H1 (cell line): ENCODE results near the gene LGALS4. TPM values are rescaled to one million over a fixed set of nuclear protein-coding genes. Genes with fewer than 3 reads are reported as not detected.

Experiments used
- CTCF ChIA-PET: fragments of 300-600 bp; sonication (Branson Sonifier 250); formaldehyde crosslinking; loops from one replicate; lab custom pipeline; 2021; ENCODE audit not compliant: partially characterized antibody; lab: Charles Lee
- POLR2A ChIA-PET: fragments of 300-600 bp; sonication (Branson Sonifier 250); formaldehyde crosslinking; loops from one replicate; lab custom pipeline; 2021; ENCODE audit warnings: inconsistent platforms; ENCODE audit not compliant: partially characterized antibody; lab: Charles Lee
- DNase-seq, 2 experiments: peaks; one replicate each; pipeline versions ENCODE4 v3.0.0 to v3.0.0-alpha.2; 2010 to 2022; ENCODE audit warnings: low spot score in 2 of 2, low read depth in 1 of 2, mixed read lengths in 1 of 2
- FAIRE-seq: peaks from 2 replicates; lab custom pipeline; 2011; peaks lifted over from hg19 to GRCh38; lab: Jason Lieb, UNC
- H2AFZ ChIP-seq: 2 replicates; pipeline ENCODE4 v1.8.1; 2012; ENCODE audit warnings: low read length, inconsistent platforms
- H2AK5ac ChIP-seq: 2 replicates; pipeline ENCODE4 v1.6.1; 2013; ENCODE audit warnings: low read depth, low read length
- H2BK120ac ChIP-seq: replicated peaks from 2 replicates; pipeline ENCODE3; 2013; ENCODE audit warnings: low read depth, low read length, inconsistent platforms
- H2BK12ac ChIP-seq: 2 replicates; pipeline ENCODE4 v1.6.1; 2013; ENCODE audit warnings: low read depth, low read length
- H2BK15ac ChIP-seq: 2 replicates; pipeline ENCODE4 v1.6.1; 2013; ENCODE audit warnings: low read length
- H2BK20ac ChIP-seq: 2 replicates; pipeline ENCODE4 v1.6.1; 2013; ENCODE audit warnings: low read length
- H2BK5ac ChIP-seq: 2 replicates; pipeline ENCODE4 v1.6.1; 2013; ENCODE audit warnings: low read depth, low read length
- H3K14ac ChIP-seq: 2 replicates; pipeline ENCODE4 v1.6.1; 2013; ENCODE audit warnings: inconsistent platforms; ENCODE audit not compliant: insufficient read length
- H3K18ac ChIP-seq: 2 replicates; pipeline ENCODE4 v1.6.1; 2013; ENCODE audit warnings: low read length; ENCODE audit errors: extremely low read depth
- H3K23ac ChIP-seq: 2 replicates; pipeline ENCODE4 v1.6.1; 2013; ENCODE audit warnings: inconsistent platforms; ENCODE audit not compliant: insufficient read length
- H3K23me2 ChIP-seq: 2 replicates; pipeline ENCODE4 v1.6.1; 2013; ENCODE audit warnings: low read depth, low read length
- H3K27ac ChIP-seq: 2 replicates; pipeline ENCODE4 v1.6.1; 2011; ENCODE audit warnings: low read depth, low read length, inconsistent platforms
- H3K27me3 ChIP-seq, 4 experiments: replicated peaks in 1 of 4; 1 replicate in 1 of 4; 2 replicates in 3 of 4; pipeline versions ENCODE4 v1.6.1 to v1.8.1; 2011 to 2013; ENCODE audit warnings: low read length in 3 of 4, mild to moderate bottlenecking in 3 of 4, inconsistent platforms in 2 of 4, mixed read lengths in 2 of 4, moderate library complexity in 1 of 4; ENCODE audit not compliant: control insufficient read depth in 3 of 4, insufficient read depth in 3 of 4; ENCODE audit errors: extremely low read depth in 1 of 4
- H3K36me3 ChIP-seq, 4 experiments: 2 replicates each; pipeline versions ENCODE4 v1.6.1 to v1.8.1; 2011 to 2013; ENCODE audit warnings: mild to moderate bottlenecking in 4 of 4, low read length in 3 of 4, moderate library complexity in 2 of 4, control low read depth in 1 of 4, inconsistent platforms in 1 of 4; ENCODE audit not compliant: insufficient read depth in 4 of 4, control insufficient read depth in 2 of 4
- H3K4ac ChIP-seq: replicated peaks from 2 replicates; pipeline ENCODE3; 2013; ENCODE audit warnings: low read length, low read depth, mixed read lengths, inconsistent platforms; ENCODE audit not compliant: insufficient read length
- H3K4me1 ChIP-seq, 4 experiments: replicated peaks in 1 of 4; 1 replicate in 1 of 4; 2 replicates in 3 of 4; pipeline versions ENCODE4 v1.6.1 to v1.8.1; 2011 to 2013; ENCODE audit warnings: low read length in 3 of 4, inconsistent platforms in 2 of 4, mixed read lengths in 1 of 4; ENCODE audit not compliant: insufficient read depth in 4 of 4, control insufficient read depth in 3 of 4
- H3K4me2 ChIP-seq, 2 experiments: 2 replicates each; pipeline versions ENCODE4 v1.6.1 to v1.8.1; 2011 to 2013; ENCODE audit warnings: low read depth in 2 of 2, low read length in 2 of 2, control low read depth in 1 of 2, inconsistent platforms in 1 of 2, mild to moderate bottlenecking in 1 of 2; ENCODE audit not compliant: insufficient read depth in 1 of 2
- H3K4me3 ChIP-seq, 4 experiments: fragments of 200-600, 300-600 bp in 1 of 4; sonication (generic), shearing (Covaris generic), sonication (Bioruptor Twin) in 1 of 4; 2 replicates each; pipeline versions ENCODE4 v1.5.1 to v1.8.1; 2011 to 2016; ENCODE audit warnings: low read length in 4 of 4, low read depth in 3 of 4, control low read depth in 2 of 4, inconsistent platforms in 2 of 4, mild to moderate bottlenecking in 2 of 4, mixed read lengths in 1 of 4, moderate library complexity in 1 of 4; ENCODE audit not compliant: insufficient read depth in 2 of 4; ENCODE audit errors: extremely low read depth in 1 of 4
- H3K56ac ChIP-seq: replicated peaks from 2 replicates; pipeline ENCODE3; 2013; ENCODE audit warnings: low read depth, mild to moderate bottlenecking, mixed read lengths, low read length, inconsistent platforms; ENCODE audit not compliant: insufficient read length
- H3K79me1 ChIP-seq: 2 replicates; pipeline ENCODE4 v1.6.1; 2013; ENCODE audit warnings: low read depth, low read length, control low read depth
- H3K79me2 ChIP-seq, 2 experiments: 2 replicates each; pipeline versions ENCODE4 v1.6.1 to v1.8.1; 2012 to 2013; ENCODE audit warnings: low read length in 2 of 2, mild to moderate bottlenecking in 2 of 2, inconsistent platforms in 1 of 2; ENCODE audit not compliant: insufficient read depth in 2 of 2, control insufficient read depth in 1 of 2
- H3K9ac ChIP-seq, 4 experiments: replicated peaks in 1 of 4; 1 replicate in 1 of 4; 2 replicates in 3 of 4; pipeline versions ENCODE4 v1.6.1 to v1.8.1; 2011 to 2013; ENCODE audit warnings: low read depth in 3 of 4, low read length in 3 of 4, control low read depth in 2 of 4, mild to moderate bottlenecking in 2 of 4, moderate library complexity in 2 of 4, inconsistent platforms in 1 of 4; ENCODE audit errors: extremely low read depth in 1 of 4
- H3K9me3 ChIP-seq, 2 experiments: 2 replicates each; pipeline versions ENCODE4 v1.6.1 to v1.8.1; 2012 to 2013; ENCODE audit warnings: mild to moderate bottlenecking in 2 of 2, moderate library complexity in 2 of 2, control low read depth in 1 of 2, inconsistent platforms in 1 of 2, low read depth in 1 of 2, low read length in 1 of 2, mixed read lengths in 1 of 2; ENCODE audit not compliant: insufficient read depth in 2 of 2
- H4K20me1 ChIP-seq, 2 experiments: replicated peaks in 1 of 2; 2 replicates each; pipeline versions ENCODE3 to v1.8.1; 2011 to 2013; ENCODE audit warnings: inconsistent platforms in 2 of 2, low read length in 2 of 2, mild to moderate bottlenecking in 1 of 2; ENCODE audit not compliant: insufficient read depth in 2 of 2, control insufficient read depth in 1 of 2
- H4K5ac ChIP-seq: 2 replicates; pipeline ENCODE4 v1.6.1; 2013; ENCODE audit warnings: low read length, low read depth, mixed read lengths, inconsistent platforms; ENCODE audit not compliant: insufficient read length
- H4K8ac ChIP-seq: 2 replicates; pipeline ENCODE4 v1.8.0; 2013; ENCODE audit warnings: mild to moderate bottlenecking, moderate library complexity, low read length, inconsistent platforms; ENCODE audit not compliant: insufficient read depth; ENCODE audit errors: extremely low read depth
- H4K91ac ChIP-seq: replicated peaks from 2 replicates; pipeline ENCODE3; 2013; ENCODE audit warnings: low read length, mixed read lengths, inconsistent platforms; ENCODE audit not compliant: insufficient read length
- CHD2 ChIP-seq: IDR thresholded peaks from 2 replicates; pipeline ENCODE4 v1.6.1; 2012; ENCODE audit warnings: low read length, improper control_type of control experiment
- FOSL1 ChIP-seq: IDR thresholded peaks from 2 replicates; pipeline ENCODE4 v1.6.1; 2011; ENCODE audit warnings: mild to moderate bottlenecking, low read depth, low read length, moderate library complexity; ENCODE audit not compliant: insufficient read depth
- KDM1A ChIP-seq: fragments of 200-600, 300-600 bp; sonication (generic); IDR thresholded peaks from 2 replicates; pipeline ENCODE4 v1.7.1; 2016; ENCODE audit warnings: mild to moderate bottlenecking, low read length, borderline replicate concordance
- RAD21 ChIP-seq, 2 experiments: IDR thresholded peaks in 1 of 2; conservative IDR thresholded peaks in 1 of 2; 2 replicates each; pipeline ENCODE4 v1.6.1; 2011; ENCODE audit warnings: low read depth in 2 of 2, low read length in 2 of 2, improper control_type of control experiment in 1 of 2, inconsistent platforms in 1 of 2, mild to moderate bottlenecking in 1 of 2, moderate library complexity in 1 of 2
- SIN3A ChIP-seq, 2 experiments: IDR thresholded peaks in 1 of 2; conservative IDR thresholded peaks in 1 of 2; 2 replicates each; pipeline ENCODE4 v1.6.1; 2011 to 2012; ENCODE audit warnings: low read length in 2 of 2, improper control_type of control experiment in 1 of 2, low read depth in 1 of 2, mild to moderate bottlenecking in 1 of 2
- WGBS, 2 experiments: shearing (Covaris generic) in 1 of 2; methylation state at CpG; one replicate each; pipeline versions ENCODE4 v1.1.6 to v1.1.7; 2013 to 2015; ENCODE audit warnings: low lambda C conversion rate in 2 of 2, mixed read lengths in 2 of 2, inconsistent platforms in 1 of 2, low coverage in 1 of 2, missing lambda C conversion rate in 1 of 2; ENCODE audit not compliant: insufficient replicate concordance in 2 of 2, insufficient coverage in 1 of 2, insufficient read length in 1 of 2; ENCODE audit errors: extremely low coverage in 1 of 2, missing lambda C conversion rate in 1 of 2; 5-methylcytosine and 5-hydroxymethylcytosine counted together
- polyA plus RNA-seq, 7 experiments: library from polyadenylated mRNA; depleted of rRNA in 3 of 7; stranded (reverse) in 5 of 7; unstranded in 2 of 7; fragments of >200 nt in 5 of 7; fragments of 200-250 nt in 2 of 7; gene quantifications; 1 replicate in 5 of 7; 2 replicates in 1 of 7; 4 replicates in 1 of 7; pipeline versions ENCODE4 v1.2.1 to v1.2.3, GENCODE V29; 2011 to 2013; ENCODE audit warnings: missing spikeins in 2 of 7, mixed read lengths in 2 of 7
- total RNA-seq: library from RNA; stranded (reverse); fragmentation: NEBNext Ultra II Directional; extraction: Animal tissue kit (Norgen Biotek cat#: 25700); gene quantifications from 2 replicates; pipeline ENCODE4 v1.2.1, GENCODE V29; 2021

LGALS4 gene
- total and polyA plus RNA-seq, 2 of the 8 experiments (the other 6 are each of a cell fraction or from before 2014, with no cell fraction given), result 0.32 to 0.37 TPM

DNA sequence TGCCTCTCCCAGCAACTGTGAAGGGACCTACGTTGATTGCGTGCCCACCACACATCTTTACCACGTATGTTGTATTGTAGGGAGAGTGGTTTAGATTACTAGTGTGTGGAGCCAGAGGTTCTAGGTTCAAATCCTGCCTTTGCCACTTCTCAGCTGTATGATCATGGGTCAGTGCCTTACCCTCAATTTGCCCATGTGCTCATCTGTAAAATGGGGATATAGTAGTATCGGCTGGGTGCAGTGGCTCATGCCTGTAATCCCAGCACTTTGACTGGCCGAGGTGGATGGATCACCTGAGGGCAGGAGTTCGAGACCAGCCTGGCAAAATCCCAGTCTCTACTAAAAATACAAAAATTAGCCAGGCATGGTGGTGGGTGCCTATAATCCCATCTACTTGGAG, 578 bp upstream of the LGALS4 start:
- Histone ChIP-seq H3K4me1 (no peaks in the 10 kb centered on the region), H3K4me2 (no peak overlapping the region), H4K5ac (no peak overlapping the region), H4K91ac (no peak overlapping the region), H2BK5ac (no peak overlapping the region), H4K8ac (no peak overlapping the region), H3K27me3 (no peaks in the 10 kb centered on the region), H2AK5ac (no peak overlapping the region), H2BK120ac (no peak overlapping the region), H2AFZ (no peak overlapping the region), H3K18ac (no peak overlapping the region), H3K79me2 (no peaks in the 10 kb centered on the region), H2BK20ac (no peak overlapping the region), H3K4me3 (no peak overlapping the region), H3K23me2 (no peaks in the 10 kb centered on the region), H4K20me1 (peaks cover 2 to 5% of the 10 kb centered on the region in 2 experiments), H3K23ac (no peak overlapping the region), H2BK12ac (no peak overlapping the region), H2BK15ac (no peak overlapping the region), H3K4ac (no peak overlapping the region), H3K9ac (no peak overlapping the region), H3K27ac (no peak overlapping the region), H3K9me3 (no peaks in the 10 kb centered on the region), H3K79me1 (no peaks in the 10 kb centered on the region), H3K56ac (no peak overlapping the region), H3K36me3 (peaks cover 0 to 20% (median 10%) of the 10 kb centered on the region in 4 experiments; a peak in 5 of 8 replicates), H3K14ac (no peak overlapping the region)
- POLR2A ChIA-PET, result interaction anchor here (0.6 to 3.7 kb wide), 6 partner anchors 11 to 81 kb away, joined by 3 to 17 read pairs (median 3); no protein-coding TSS in a partner anchor
- WGBS, 2 experiments, result 96% methylated on average over 6 of the region's 6 CpGs; no CpG with 5 or more reads in 1 of the 2 experiments
- FAIRE-seq, result no peak
- TF ChIP-seq SIN3A (conservative IDR thresholded peaks at IDR 0.05 in 1 of 2, IDR thresholded peaks at IDR 0.05 in 1 of 2; ENCODE audit: low read depth in 1 of 2, low read length in 2 of 2) (no peak), RAD21 (IDR thresholded peaks at IDR 0.05 in 1 of 2, conservative IDR thresholded peaks at IDR 0.05 in 1 of 2; ENCODE audit: low read depth in 2 of 2, low read length in 2 of 2) (no peak), FOSL1 (no peak), KDM1A (no peak), CHD2 (no peak)
- CTCF ChIA-PET, result interaction anchor here (0.5 to 1.5 kb wide), 4 partner anchors 10 to 82 kb away, joined by 3 read pairs; no protein-coding TSS in a partner anchor
- DNase-seq, result no peak
